BLaER1 treated with 17β-estradiol and CSF1 and Interleukin-3, amounts not matched to agents 10 nM and 100 nM (cell line): ENCODE data around the gene MESP1.

Source experiments
- H3K27ac ChIP-seq, 11 experiments: shearing (Covaris generic); formaldehyde crosslinking; 2 replicates each; pipeline ENCODE4 v1.8.1; 2022
- H3K27me3 ChIP-seq, 11 experiments: shearing (Covaris generic); formaldehyde crosslinking; 2 replicates each; pipeline ENCODE4 v1.8.1; 2022
- H3K36me3 ChIP-seq, 11 experiments: shearing (Covaris generic); formaldehyde crosslinking; 2 replicates each; pipeline ENCODE4 v1.8.1; 2022
- H3K4me1 ChIP-seq, 10 experiments: shearing (Covaris generic); formaldehyde crosslinking; 2 replicates each; pipeline ENCODE4 v1.8.1; 2022
- H3K4me2 ChIP-seq, 11 experiments: shearing (Covaris generic); formaldehyde crosslinking; 2 replicates each; pipeline ENCODE4 v1.8.1; 2022
- H3K4me3 ChIP-seq, 10 experiments: shearing (Covaris generic); formaldehyde crosslinking; 2 replicates each; pipeline ENCODE4 v1.8.1; 2022
- H3K9ac ChIP-seq, 11 experiments: shearing (Covaris generic); formaldehyde crosslinking; 2 replicates each; pipeline ENCODE4 v1.8.1; 2022
- H3K9me3 ChIP-seq, 11 experiments: shearing (Covaris generic); formaldehyde crosslinking; replicated peaks in 1 of 11; 2 replicates each; pipeline ENCODE4 v1.8.1; 2022
- H4K20me1 ChIP-seq, 11 experiments: shearing (Covaris generic); formaldehyde crosslinking; 2 replicates each; pipeline ENCODE4 v1.8.1; 2022
- Cebpa-rat ChIP-seq, 11 experiments: shearing (Covaris generic); IDR thresholded peaks; 2 replicates each; pipeline ENCODE4 v1.8.1; 2022

The MESP1 gene

GRCh38 chr15:89732451-89733172, 18.4 kb downstream of the MESP1 start:
- no peak overlapping the region for H3K9ac ChIP-seq
- no peak overlapping the region for H3K27ac ChIP-seq

GRCh38 chr15:89731275-89731674, 19.8 kb downstream of the MESP1 start:
- Histone ChIP-seq H3K4me1 (peaks cover 0 to 6% (median 0%) of the 10 kb centered on the region in 10 experiments; a peak in 1 of 20 replicates), H3K4me2 (no peak overlapping the region), H4K20me1 (no peaks in the 10 kb centered on the region; a peak in 1 of 22 replicates), H3K27ac (no peak overlapping the region), H3K9ac (no peak overlapping the region), H3K36me3 (no peaks in the 10 kb centered on the region), H3K27me3 (no peaks in the 10 kb centered on the region), H3K9me3 (no peaks in the 10 kb centered on the region), H3K4me3 (no peak overlapping the region)
- no peak for TF ChIP-seq Cebpa-rat (IDR thresholded peaks at IDR 0.05)

More at GRCh38 chr15:89732451-89733172, 18.4 kb downstream of the MESP1 start:
- Histone ChIP-seq H3K9me3 (no peaks in the 10 kb centered on the region), H3K4me2 (no peak overlapping the region), H3K36me3 (no peaks in the 10 kb centered on the region), H3K27me3 (no peaks in the 10 kb centered on the region), H4K20me1 (no peaks in the 10 kb centered on the region; a peak in 1 of 22 replicates), H3K4me1 (peaks cover 0 to 6% (median 0%) of the 10 kb centered on the region in 10 experiments; a peak in 1 of 20 replicates), H3K4me3 (no peak overlapping the region)
- TF ChIP-seq Cebpa-rat (IDR thresholded peaks at IDR 0.05): no peak

- Histone ChIP-seq H3K9me3 (peaks cover 9 to 18% (median 14%) of the 10 kb centered on the region in 11 experiments; a peak in 21 of 22 replicates), H3K27ac (no peak overlapping the region), H3K4me2 (no peak overlapping the region)
Measured at GRCh38 chr15:89728254-89728653, 22.8 kb downstream of the MESP1 start.

DNA sequence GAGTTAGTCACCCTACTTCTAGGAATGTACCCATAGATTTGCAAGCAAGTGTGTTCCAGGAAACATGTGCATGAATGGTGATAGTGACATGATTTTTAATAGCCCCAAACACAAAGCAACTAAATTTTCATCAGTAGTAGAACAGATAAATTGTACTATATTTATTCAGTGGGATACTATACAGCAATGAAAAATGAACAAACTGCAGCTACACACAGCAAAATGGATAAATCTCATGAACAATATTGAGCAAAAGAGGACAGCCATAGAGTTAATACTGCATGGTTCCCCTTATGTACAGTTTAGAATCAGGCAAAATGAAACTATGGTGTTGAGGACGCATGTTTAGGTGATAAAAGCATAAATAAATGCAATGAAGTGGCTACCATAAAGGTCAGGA, 26.0 kb downstream of the MESP1 start:
- Histone ChIP-seq H3K27me3 (no peaks in the 10 kb centered on the region), H3K4me1 (no peaks in the 10 kb centered on the region), H4K20me1 (no peaks in the 10 kb centered on the region; a peak in 1 of 22 replicates), H3K4me2 (no peak overlapping the region), H3K36me3 (no peaks in the 10 kb centered on the region), H3K4me3 (no peak overlapping the region), H3K27ac (no peak overlapping the region), H3K9ac (no peak overlapping the region), H3K9me3 (peaks cover 9 to 20% (median 15%) of the 10 kb centered on the region in 11 experiments; a peak in 21 of 22 replicates)
- no peak for TF ChIP-seq Cebpa-rat (IDR thresholded peaks at IDR 0.05)

More at GRCh38 chr15:89728254-89728653, 22.8 kb downstream of the MESP1 start:
- no peaks in the 10 kb centered on the region for H3K4me1 ChIP-seq
- TF ChIP-seq Cebpa-rat (IDR thresholded peaks at IDR 0.05): no peak
- H4K20me1 ChIP-seq: no peaks in the 10 kb centered on the region; a peak in 1 of 22 replicates
- H3K4me3 ChIP-seq: no peak overlapping the region
- H3K9ac ChIP-seq: no peak overlapping the region
- H3K27me3 ChIP-seq: no peaks in the 10 kb centered on the region
- H3K36me3 ChIP-seq: no peaks in the 10 kb centered on the region

DNA sequence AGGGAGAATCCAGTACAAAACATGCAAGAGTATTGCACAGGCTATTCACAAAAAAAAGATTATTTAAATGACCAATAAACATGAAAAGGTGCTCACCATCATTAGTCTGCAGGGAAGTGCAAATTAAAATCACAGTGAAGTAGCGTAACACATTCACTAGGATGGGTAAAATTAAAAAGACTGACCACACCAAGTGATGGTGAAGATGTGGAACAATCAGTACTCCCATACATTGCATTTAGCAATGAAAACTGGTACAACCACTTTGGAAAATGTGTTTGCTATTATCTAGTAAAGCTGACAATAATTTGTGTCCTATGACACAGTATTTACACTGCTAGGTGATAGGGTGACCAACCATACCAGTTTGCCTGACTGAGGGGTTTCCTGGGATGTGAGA, 26.4 kb downstream of the MESP1 start:
- Histone ChIP-seq H3K36me3 (no peaks in the 10 kb centered on the region), H3K27me3 (no peaks in the 10 kb centered on the region), H3K27ac (no peak overlapping the region), H4K20me1 (no peaks in the 10 kb centered on the region; a peak in 1 of 22 replicates), H3K4me3 (no peak overlapping the region), H3K9ac (no peak overlapping the region), H3K4me2 (no peak overlapping the region), H3K4me1 (no peaks in the 10 kb centered on the region), H3K9me3 (peaks cover 9 to 20% (median 15%) of the 10 kb centered on the region in 11 experiments; a peak in 21 of 22 replicates)
- no peak for TF ChIP-seq Cebpa-rat (IDR thresholded peaks at IDR 0.05)

DNA sequence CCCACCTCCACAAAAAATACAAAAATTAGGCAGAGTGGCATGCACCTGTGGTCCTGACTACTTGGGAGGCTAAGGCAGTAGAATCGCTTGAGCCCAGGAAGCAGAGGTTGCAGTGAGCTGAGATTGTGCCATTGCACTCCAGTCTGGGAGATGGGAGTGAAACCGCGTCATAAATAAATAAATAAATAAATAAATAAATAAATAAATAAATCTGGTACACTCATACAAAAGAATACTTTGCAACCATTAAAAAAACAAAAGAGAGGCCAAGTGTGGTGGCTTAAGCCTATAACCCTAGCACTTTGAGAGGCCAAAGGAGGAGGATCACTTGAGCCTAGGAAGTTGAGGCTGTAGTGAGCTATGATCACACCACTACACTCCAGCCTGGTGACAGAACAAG, 28.0 kb downstream of the MESP1 start:
- no peaks in the 10 kb centered on the region for H3K27me3 ChIP-seq
- peaks cover 9 to 20% (median 15%) of the 10 kb centered on the region in 11 experiments; a peak in 21 of 22 replicates for H3K9me3 ChIP-seq
- H3K36me3 ChIP-seq: no peaks in the 10 kb centered on the region
- H3K4me1 ChIP-seq: no peaks in the 10 kb centered on the region
- TF ChIP-seq Cebpa-rat (IDR thresholded peaks at IDR 0.05): no peak
- no peak overlapping the region for H3K4me2 ChIP-seq
- no peak overlapping the region for H3K9ac ChIP-seq
- no peak overlapping the region for H3K4me3 ChIP-seq
- H4K20me1 ChIP-seq: no peaks in the 10 kb centered on the region
- no peak overlapping the region for H3K27ac ChIP-seq

GRCh38 chr15:89714775-89715174, 36.3 kb downstream of the MESP1 start:
- Histone ChIP-seq H3K27me3 (no peaks in the 10 kb centered on the region), H3K4me1 (no peaks in the 10 kb centered on the region), H3K27ac (no peak overlapping the region), H3K36me3 (no peaks in the 10 kb centered on the region), H4K20me1 (no peaks in the 10 kb centered on the region), H3K4me2 (no peak overlapping the region), H3K9ac (no peak overlapping the region), H3K9me3 (no peaks in the 10 kb centered on the region), H3K4me3 (no peak overlapping the region)
- TF ChIP-seq Cebpa-rat (IDR thresholded peaks at IDR 0.05): no peak

DNA sequence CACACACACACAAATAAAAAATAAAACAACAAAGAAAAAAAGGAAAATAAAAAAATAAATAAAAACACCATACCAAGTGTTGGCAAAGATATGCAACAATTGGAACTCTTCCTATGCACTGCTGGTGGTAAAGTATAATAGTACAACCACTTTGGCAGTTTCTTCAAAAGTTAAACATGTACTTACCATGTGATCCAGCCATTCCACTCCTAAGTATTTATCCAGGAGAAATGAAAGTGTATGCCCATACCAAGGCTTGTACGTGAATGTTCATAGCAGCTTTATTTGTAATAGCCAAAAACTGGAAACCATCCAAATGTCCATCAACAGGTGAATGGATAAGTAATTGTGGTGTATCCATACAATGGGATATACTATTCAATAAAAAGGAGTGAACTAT, 43.5 kb downstream of the MESP1 start:
- Histone ChIP-seq H3K4me3 (no peak overlapping the region), H3K27me3 (no peaks in the 10 kb centered on the region), H4K20me1 (no peaks in the 10 kb centered on the region), H3K4me1 (no peaks in the 10 kb centered on the region), H3K4me2 (no peak overlapping the region), H3K9ac (no peak overlapping the region), H3K27ac (no peak overlapping the region), H3K9me3 (no peaks in the 10 kb centered on the region), H3K36me3 (no peaks in the 10 kb centered on the region)
- no peak for TF ChIP-seq Cebpa-rat (IDR thresholded peaks at IDR 0.05)

GRCh38 chr15:89704411-89704810, 46.6 kb downstream of the MESP1 start:
- Histone ChIP-seq H3K27ac (no peak overlapping the region), H3K4me2 (no peak overlapping the region), H3K4me1 (no peaks in the 10 kb centered on the region), H3K4me3 (no peak overlapping the region), H3K9me3 (no peaks in the 10 kb centered on the region), H4K20me1 (no peaks in the 10 kb centered on the region), H3K9ac (no peak overlapping the region), H3K27me3 (no peaks in the 10 kb centered on the region), H3K36me3 (no peaks in the 10 kb centered on the region)
- no peak for TF ChIP-seq Cebpa-rat (IDR thresholded peaks at IDR 0.05)
